CMK (cell line): Measurements from ENCODE around the gene ANKRD6.

Experiments
- DNase-seq: peaks from one replicate; pipeline ENCODE4 v3.0.0-alpha.2; 2010; ENCODE audit warnings: low read depth

The ANKRD6 gene

GRCh38 chr6:89564752-89565427, 131.9 kb downstream of the ANKRD6 start:
- no peak for DNase-seq

GRCh38 chr6:89566008-89566800, 133.3 kb downstream of the ANKRD6 start:
- DNase-seq, result no peak

GRCh38 chr6:89566930-89567629, 134.1 kb downstream of the ANKRD6 start:
- DNase-seq, result no peak

GRCh38 chr6:89567630-89568390, 134.9 kb downstream of the ANKRD6 start:
- no peak for DNase-seq

GRCh38 chr6:89574910-89575561, 142.1 kb downstream of the ANKRD6 start:
- no peak for DNase-seq

GRCh38 chr6:89575562-89575960, 142.6 kb downstream of the ANKRD6 start:
- DNase-seq, result no peak

- DNase-seq, result no peak
Measured at GRCh38 chr6:89580997-89581666, 148.2 kb downstream of the ANKRD6 start.

- no peak for DNase-seq
Measured at GRCh38 chr6:89581689-89582088, 148.7 kb downstream of the ANKRD6 start.

- no peak for DNase-seq
Measured at GRCh38 chr6:89582669-89583325, 149.8 kb downstream of the ANKRD6 start.

- no peak for DNase-seq
Measured at GRCh38 chr6:89583559-89583958, 150.6 kb downstream of the ANKRD6 start.

- no peak for DNase-seq
Measured at GRCh38 chr6:89584539-89584938, 151.6 kb downstream of the ANKRD6 start.

- DNase-seq, result no peak
Measured at GRCh38 chr6:89585154-89585553, 152.2 kb downstream of the ANKRD6 start.

GRCh38 chr6:89589297-89590025, 156.5 kb downstream of the ANKRD6 start:
- no peak for DNase-seq

- no peak for DNase-seq
Measured at GRCh38 chr6:89590133-89590532, 157.2 kb downstream of the ANKRD6 start.

- DNase-seq, result no peak
Measured at GRCh38 chr6:89591745-89592144, 158.8 kb downstream of the ANKRD6 start.

GRCh38 chr6:89596056-89596455, 163.1 kb downstream of the ANKRD6 start:
- DNase-seq, result no peak

- DNase-seq, result no peak
Measured at GRCh38 chr6:89596484-89596883, 163.5 kb downstream of the ANKRD6 start.

- DNase-seq, result no peak
Measured at GRCh38 chr6:89597372-89597771, 164.4 kb downstream of the ANKRD6 start.

- no peak for DNase-seq
Measured at GRCh38 chr6:89597988-89598387, 165.0 kb downstream of the ANKRD6 start.

- no peak for DNase-seq
Measured at GRCh38 chr6:89599727-89600126, 166.8 kb downstream of the ANKRD6 start.
